ENCODE data around the gene LNX2.

Gene LNX2

DNA sequence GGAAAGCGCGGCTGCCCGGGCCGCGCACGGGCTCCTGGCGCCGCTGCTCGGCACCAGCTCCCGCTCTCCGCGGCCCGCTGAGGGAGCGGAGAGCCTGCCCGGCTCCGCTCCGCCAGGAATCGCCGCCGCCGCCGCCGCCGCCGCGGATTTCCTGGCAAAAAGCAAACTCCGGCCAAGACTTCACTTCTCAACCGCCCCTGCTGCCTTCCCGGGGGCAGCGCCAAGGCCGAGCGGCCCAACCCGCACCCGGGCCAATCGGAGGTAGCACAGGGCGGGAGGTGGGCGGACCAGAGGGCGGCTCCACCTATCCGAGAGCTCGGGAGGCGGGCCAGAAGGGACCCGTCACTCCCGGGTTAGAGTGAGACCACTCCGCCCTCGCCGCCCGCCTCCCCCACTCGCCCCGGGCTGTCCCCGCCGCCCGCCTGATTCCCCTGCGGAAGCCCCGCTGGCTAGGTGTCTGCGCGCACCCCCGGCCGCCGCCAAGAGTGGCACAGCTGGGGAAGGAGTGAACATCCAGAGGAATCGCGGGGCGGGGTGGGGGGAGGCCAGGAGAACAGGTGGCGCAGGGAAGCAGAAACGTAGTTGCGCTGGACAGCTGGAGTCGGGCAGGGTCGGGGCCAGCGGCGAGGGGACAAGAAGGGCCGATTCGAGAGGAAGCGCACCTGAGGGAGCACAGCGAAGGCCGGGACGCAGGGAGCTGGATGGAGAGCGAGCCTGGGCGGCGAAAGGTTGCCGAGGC, at the start of gene LNX2:
Gene LNX2 (minus strand): TSS at position 153 of the 739 bp plus-strand sequence. CDS start 38,826 bp downstream, outside the sequence.
- peaks cover 31% of the 10 kb centered on the region for H3K4me1 ChIP-seq (ENCODE audit: control insufficient read depth, insufficient read depth, low read length)
- peak within 1 kb of the TSS; percentile 98 for H3K4me3 ChIP-seq (ENCODE audit: low read depth, low read length)
- H3K27me3 ChIP-seq (ENCODE audit: control insufficient read depth, insufficient read depth, low read length), result no peaks in the 10 kb centered on the region
- no peaks in the 10 kb centered on the region for H3K9me3 ChIP-seq (ENCODE audit: control insufficient read depth, insufficient read depth, low read length)
- H3K27ac ChIP-seq (ENCODE audit: low read depth, low read length), result peak within 1 kb of the TSS; percentile 93
- peak within 1 kb of the TSS; percentile 90 for H3K9ac ChIP-seq (ENCODE audit: low read depth, low read length)
- peaks cover 20% of the 10 kb centered on the region for H3K36me3 ChIP-seq (ENCODE audit: control insufficient read depth, insufficient read depth, low read length)

DNA sequence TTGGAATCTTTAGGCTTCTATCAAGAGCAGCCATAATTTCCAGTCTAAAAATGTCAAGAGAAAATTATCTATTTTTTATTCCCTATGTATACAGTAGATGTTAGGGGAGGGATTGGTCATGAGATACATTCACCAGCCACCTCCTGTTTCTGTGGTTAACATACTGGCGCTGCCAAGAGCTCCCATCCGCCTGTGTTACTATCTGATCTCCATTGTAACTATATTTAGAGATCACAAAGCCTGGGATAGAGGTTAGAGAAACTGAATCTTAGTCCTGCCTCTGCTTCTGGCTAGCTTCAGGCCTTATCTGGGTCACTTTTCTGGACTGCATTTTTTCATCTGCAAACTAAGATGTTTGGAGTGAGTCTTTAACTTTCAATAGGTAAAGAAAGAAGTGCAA, 47.6 kb upstream of the LNX2 start:
- Histone ChIP-seq H3K36me3 (ENCODE audit: control insufficient read depth, insufficient read depth, low read length) (peaks cover 16% of the 10 kb centered on the region), H3K9me3 (ENCODE audit: control insufficient read depth, insufficient read depth, low read length) (no peaks in the 10 kb centered on the region), H3K4me3 (ENCODE audit: low read depth, low read length) (no peak overlapping the region), H3K27ac (ENCODE audit: low read depth, low read length) (no peak overlapping the region), H3K9ac (ENCODE audit: low read depth, low read length) (no peak overlapping the region), H3K27me3 (ENCODE audit: control insufficient read depth, insufficient read depth, low read length) (no peaks in the 10 kb centered on the region), H3K4me1 (ENCODE audit: control insufficient read depth, insufficient read depth, low read length) (no peaks in the 10 kb centered on the region)

DNA sequence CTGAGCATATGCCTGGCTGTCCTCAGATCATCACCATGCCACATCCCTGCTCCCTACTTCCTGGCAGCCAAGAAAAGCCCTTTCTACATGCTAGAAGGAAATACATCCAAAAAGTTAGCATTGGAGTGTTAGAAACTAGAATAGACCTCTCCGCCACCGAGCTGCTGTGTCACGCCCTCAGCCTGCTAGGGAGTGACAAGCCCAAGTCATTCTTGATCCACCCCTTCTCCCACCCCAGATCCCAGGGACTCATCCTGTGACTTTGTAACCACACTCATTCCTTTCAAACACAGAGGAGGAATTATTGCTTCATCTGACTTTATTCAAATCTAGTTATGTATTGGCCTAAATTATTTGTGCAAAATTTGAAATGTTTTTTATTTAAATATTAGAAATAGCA, 46.6 kb upstream of the LNX2 start:
- H3K4me1 ChIP-seq (ENCODE audit: control insufficient read depth, insufficient read depth, low read length), result no peaks in the 10 kb centered on the region
- no peak overlapping the region for H3K4me3 ChIP-seq (ENCODE audit: low read depth, low read length)
- no peaks in the 10 kb centered on the region for H3K27me3 ChIP-seq (ENCODE audit: control insufficient read depth, insufficient read depth, low read length)
- H3K36me3 ChIP-seq (ENCODE audit: control insufficient read depth, insufficient read depth, low read length), result peaks cover 16% of the 10 kb centered on the region
- H3K27ac ChIP-seq (ENCODE audit: low read depth, low read length), result no peak overlapping the region
- H3K9ac ChIP-seq (ENCODE audit: low read depth, low read length), result no peak overlapping the region
- no peaks in the 10 kb centered on the region for H3K9me3 ChIP-seq (ENCODE audit: control insufficient read depth, insufficient read depth, low read length)

DNA sequence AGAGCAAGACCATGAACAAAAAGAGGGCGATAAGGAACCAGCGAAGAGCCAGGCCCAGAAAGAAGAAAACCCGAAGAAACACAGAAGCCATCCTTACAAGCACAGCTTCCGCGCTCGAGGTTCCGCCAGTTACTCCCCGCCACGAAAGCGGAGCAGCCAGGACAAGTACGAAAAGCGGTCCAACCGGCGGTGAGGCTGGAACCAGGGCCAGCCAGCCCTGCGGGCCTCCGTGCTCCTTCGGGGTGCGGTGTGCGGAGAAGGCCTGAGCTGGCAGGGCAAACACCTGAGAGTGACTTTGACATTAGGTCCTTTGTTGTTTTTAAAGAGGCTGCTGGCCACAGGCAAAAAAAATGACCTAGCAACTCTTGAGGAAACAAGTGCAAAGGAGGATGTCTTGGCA, 45.4 kb upstream of the LNX2 start:
- H3K4me1 ChIP-seq (ENCODE audit: control insufficient read depth, insufficient read depth, low read length), result no peaks in the 10 kb centered on the region
- no peaks in the 10 kb centered on the region for H3K27me3 ChIP-seq (ENCODE audit: control insufficient read depth, insufficient read depth, low read length)
- no peaks in the 10 kb centered on the region for H3K9me3 ChIP-seq (ENCODE audit: control insufficient read depth, insufficient read depth, low read length)
- no peak overlapping the region for H3K4me3 ChIP-seq (ENCODE audit: low read depth, low read length)
- no peak overlapping the region for H3K27ac ChIP-seq (ENCODE audit: low read depth, low read length)
- no peak overlapping the region for H3K9ac ChIP-seq (ENCODE audit: low read depth, low read length)
- peaks cover 16% of the 10 kb centered on the region for H3K36me3 ChIP-seq (ENCODE audit: control insufficient read depth, insufficient read depth, low read length)

DNA sequence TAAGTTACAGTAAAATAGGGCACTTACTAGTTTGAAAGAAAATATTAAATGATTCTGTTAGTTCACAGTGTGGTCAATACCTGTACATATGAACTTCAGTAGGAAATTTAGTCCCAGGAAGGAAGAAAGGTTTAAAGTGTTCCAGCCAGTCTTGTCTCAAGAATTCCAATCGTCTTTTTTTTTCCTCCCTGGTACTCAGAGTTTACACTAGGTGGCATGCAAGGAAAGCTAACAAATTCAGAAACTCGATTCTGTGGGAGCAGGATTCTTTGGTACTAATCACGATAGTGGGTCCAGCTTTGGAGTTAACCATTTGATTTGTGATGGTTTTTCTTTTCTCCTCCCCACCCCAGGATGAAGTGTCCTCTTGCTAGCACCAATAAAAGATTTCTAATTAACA, 45.0 kb upstream of the LNX2 start:
- Histone ChIP-seq H3K9ac (ENCODE audit: low read depth, low read length) (no peak overlapping the region), H3K27ac (ENCODE audit: low read depth, low read length) (no peak overlapping the region), H3K4me3 (ENCODE audit: low read depth, low read length) (no peak overlapping the region), H3K9me3 (ENCODE audit: control insufficient read depth, insufficient read depth, low read length) (no peaks in the 10 kb centered on the region), H3K27me3 (ENCODE audit: control insufficient read depth, insufficient read depth, low read length) (no peaks in the 10 kb centered on the region), H3K36me3 (ENCODE audit: control insufficient read depth, insufficient read depth, low read length) (peaks cover 16% of the 10 kb centered on the region), H3K4me1 (ENCODE audit: control insufficient read depth, insufficient read depth, low read length) (no peaks in the 10 kb centered on the region)

DNA sequence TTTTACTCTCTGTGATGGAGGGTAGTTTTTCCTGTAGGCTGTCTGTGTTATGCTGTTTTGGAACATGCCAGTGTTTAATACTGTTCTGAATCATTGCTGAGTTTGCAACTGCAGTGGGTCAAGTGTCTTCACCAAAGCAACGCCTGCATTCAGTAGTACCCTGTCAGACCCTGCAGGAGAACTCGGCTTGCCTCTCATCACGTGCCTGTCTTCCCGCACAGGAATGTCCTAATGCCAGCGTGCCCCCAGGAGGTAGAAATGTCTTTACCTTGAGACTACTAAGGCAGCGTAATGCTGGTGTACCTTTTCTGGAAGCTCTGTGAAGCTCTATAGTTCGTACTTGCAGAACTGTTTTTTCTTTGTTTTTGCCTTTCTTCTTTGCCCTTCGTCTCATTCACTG, 43.6 kb upstream of the LNX2 start:
- Histone ChIP-seq H3K4me1 (ENCODE audit: control insufficient read depth, insufficient read depth, low read length) (no peaks in the 10 kb centered on the region), H3K9ac (ENCODE audit: low read depth, low read length) (no peak overlapping the region), H3K27ac (ENCODE audit: low read depth, low read length) (no peak overlapping the region), H3K4me3 (ENCODE audit: low read depth, low read length) (no peak overlapping the region), H3K36me3 (ENCODE audit: control insufficient read depth, insufficient read depth, low read length) (peaks cover 16% of the 10 kb centered on the region), H3K27me3 (ENCODE audit: control insufficient read depth, insufficient read depth, low read length) (no peaks in the 10 kb centered on the region), H3K9me3 (ENCODE audit: control insufficient read depth, insufficient read depth, low read length) (no peaks in the 10 kb centered on the region)

DNA sequence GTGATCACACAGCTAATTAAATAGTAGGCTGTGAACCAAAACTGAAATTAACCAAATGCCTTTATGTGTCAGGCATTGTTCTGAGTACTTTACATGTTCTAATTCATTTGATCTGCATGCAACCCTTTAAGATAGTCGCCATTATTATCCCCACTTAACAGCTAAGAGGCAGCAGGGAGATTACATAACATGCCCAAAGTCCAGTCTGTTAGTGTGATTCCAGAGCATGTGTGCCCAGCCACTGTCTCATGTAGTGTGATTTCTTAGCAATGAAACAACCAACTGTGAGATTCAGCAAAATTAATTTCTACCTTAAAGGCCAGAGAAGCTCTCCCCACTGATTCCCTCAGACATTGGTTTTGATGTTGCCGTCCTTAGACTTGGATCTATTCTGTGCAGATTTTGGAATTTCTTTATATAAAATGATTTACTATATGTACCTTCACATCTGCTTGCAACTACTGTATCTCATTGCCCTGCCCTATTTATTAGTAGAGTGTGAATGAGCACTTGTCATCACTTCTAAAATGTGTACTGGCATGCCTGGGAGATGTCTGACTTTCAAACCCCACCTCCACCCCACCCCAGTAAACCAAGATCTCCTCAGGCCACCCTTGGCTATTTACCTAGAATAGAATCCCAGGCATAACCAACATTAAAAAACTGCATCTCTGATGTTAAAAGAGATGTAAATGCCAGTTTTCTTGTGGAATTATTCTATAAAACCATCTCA, 42.6 kb upstream of the LNX2 start:
- Histone ChIP-seq H3K36me3 (ENCODE audit: control insufficient read depth, insufficient read depth, low read length) (peaks cover 16% of the 10 kb centered on the region), H3K4me1 (ENCODE audit: control insufficient read depth, insufficient read depth, low read length) (no peaks in the 10 kb centered on the region)

DNA sequence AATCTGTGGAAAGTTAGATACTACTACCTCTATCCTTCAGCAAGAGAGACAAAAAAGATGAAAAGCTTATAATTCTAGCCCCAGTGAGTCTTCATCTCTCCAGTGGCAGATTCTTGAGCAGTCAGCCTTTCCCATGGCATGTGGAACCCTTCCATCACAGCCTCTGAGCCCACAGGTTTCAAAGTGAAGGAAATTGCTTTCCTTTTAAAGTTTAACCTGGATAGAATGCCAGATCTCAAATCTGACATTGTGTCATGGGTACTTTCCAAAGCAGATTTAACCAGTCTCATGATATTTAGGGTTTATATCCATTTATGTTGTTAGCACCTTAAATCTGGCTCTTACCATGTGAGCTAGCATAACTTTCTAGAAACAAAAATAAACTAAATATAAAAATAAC, 40.7 kb upstream of the LNX2 start:
- Histone ChIP-seq H3K9me3 (ENCODE audit: control insufficient read depth, insufficient read depth, low read length) (no peaks in the 10 kb centered on the region), H3K36me3 (ENCODE audit: control insufficient read depth, insufficient read depth, low read length) (peaks cover 5% of the 10 kb centered on the region), H3K9ac (ENCODE audit: low read depth, low read length) (no peak overlapping the region)

More for the DNA sequence above, 42.6 kb upstream of the LNX2 start:
- no peaks in the 10 kb centered on the region for H3K27me3 ChIP-seq (ENCODE audit: control insufficient read depth, insufficient read depth, low read length)
- no peak overlapping the region for H3K9ac ChIP-seq (ENCODE audit: low read depth, low read length)
- no peak overlapping the region for H3K4me3 ChIP-seq (ENCODE audit: low read depth, low read length)
- H3K9me3 ChIP-seq (ENCODE audit: control insufficient read depth, insufficient read depth, low read length), result no peaks in the 10 kb centered on the region
- no peak overlapping the region for H3K27ac ChIP-seq (ENCODE audit: low read depth, low read length)

DNA sequence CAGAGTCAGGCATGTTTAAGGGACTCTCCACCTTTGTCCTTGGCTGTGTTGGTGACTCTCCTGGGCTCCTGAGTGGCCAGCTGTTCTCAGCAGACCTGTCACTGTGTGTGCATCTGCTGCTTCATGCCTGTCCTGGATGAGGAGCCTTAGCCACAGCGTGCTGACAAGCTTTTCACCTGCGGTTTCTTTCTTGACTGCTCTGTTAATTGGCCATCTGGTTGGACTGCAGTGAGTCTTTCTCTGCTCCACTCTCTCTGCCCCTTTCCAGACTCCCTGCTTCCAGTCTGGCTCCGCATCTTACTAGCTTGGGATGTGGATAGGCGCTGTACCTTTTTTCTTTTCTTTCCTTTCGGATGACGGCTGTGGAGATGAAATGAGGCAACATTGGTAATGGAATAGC, 40.2 kb upstream of the LNX2 start:
- Histone ChIP-seq H3K4me1 (ENCODE audit: control insufficient read depth, insufficient read depth, low read length) (no peaks in the 10 kb centered on the region), H3K4me3 (ENCODE audit: low read depth, low read length) (no peak overlapping the region), H3K36me3 (ENCODE audit: control insufficient read depth, insufficient read depth, low read length) (no peaks in the 10 kb centered on the region), H3K9me3 (ENCODE audit: control insufficient read depth, insufficient read depth, low read length) (no peaks in the 10 kb centered on the region), H3K9ac (ENCODE audit: low read depth, low read length) (no peak overlapping the region), H3K27me3 (ENCODE audit: control insufficient read depth, insufficient read depth, low read length) (no peaks in the 10 kb centered on the region), H3K27ac (ENCODE audit: low read depth, low read length) (no peak overlapping the region)

More for the DNA sequence above, 40.7 kb upstream of the LNX2 start:
- Histone ChIP-seq H3K4me1 (ENCODE audit: control insufficient read depth, insufficient read depth, low read length) (no peaks in the 10 kb centered on the region), H3K4me3 (ENCODE audit: low read depth, low read length) (no peak overlapping the region), H3K27me3 (ENCODE audit: control insufficient read depth, insufficient read depth, low read length) (no peaks in the 10 kb centered on the region), H3K27ac (ENCODE audit: low read depth, low read length) (no peak overlapping the region)

DNA sequence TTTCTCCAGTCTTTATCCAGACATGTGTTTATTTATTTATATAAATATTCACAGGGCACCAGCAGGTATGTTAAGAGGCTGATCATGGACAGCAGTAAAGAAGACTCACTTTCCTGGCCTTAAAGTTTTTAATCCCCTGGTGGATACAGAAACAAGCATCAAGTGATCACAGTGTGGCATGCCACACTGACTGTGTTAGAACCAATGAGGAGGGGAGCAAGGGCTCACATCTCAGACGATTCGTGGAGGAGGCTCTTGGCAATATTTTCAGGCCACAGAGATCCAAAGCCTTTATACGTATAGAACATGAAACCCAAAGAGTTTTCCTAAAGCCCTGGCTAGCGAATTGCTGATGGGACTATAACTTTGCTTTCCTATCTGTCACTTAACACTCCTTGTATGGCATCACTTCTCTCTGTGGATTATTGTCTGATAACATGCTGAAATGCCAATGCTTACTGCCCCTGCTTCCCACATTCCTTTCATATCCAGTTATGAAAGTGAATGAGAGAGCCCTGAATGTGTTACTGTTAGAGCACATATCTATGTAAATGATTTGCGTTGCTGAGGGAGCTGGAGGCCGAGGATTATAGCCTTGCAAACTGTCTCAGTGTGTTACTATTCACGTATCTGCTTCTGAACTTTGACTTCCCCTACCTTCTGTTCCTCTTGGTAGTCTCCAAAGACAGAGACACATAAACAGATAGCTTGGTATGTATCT, 39.0 kb upstream of the LNX2 start:
- Histone ChIP-seq H3K27ac (ENCODE audit: low read depth, low read length) (no peak overlapping the region), H3K36me3 (ENCODE audit: control insufficient read depth, insufficient read depth, low read length) (no peaks in the 10 kb centered on the region), H3K9me3 (ENCODE audit: control insufficient read depth, insufficient read depth, low read length) (no peaks in the 10 kb centered on the region), H3K4me1 (ENCODE audit: control insufficient read depth, insufficient read depth, low read length) (no peaks in the 10 kb centered on the region), H3K9ac (ENCODE audit: low read depth, low read length) (no peak overlapping the region), H3K4me3 (ENCODE audit: low read depth, low read length) (no peak overlapping the region), H3K27me3 (ENCODE audit: control insufficient read depth, insufficient read depth, low read length) (no peaks in the 10 kb centered on the region)

DNA sequence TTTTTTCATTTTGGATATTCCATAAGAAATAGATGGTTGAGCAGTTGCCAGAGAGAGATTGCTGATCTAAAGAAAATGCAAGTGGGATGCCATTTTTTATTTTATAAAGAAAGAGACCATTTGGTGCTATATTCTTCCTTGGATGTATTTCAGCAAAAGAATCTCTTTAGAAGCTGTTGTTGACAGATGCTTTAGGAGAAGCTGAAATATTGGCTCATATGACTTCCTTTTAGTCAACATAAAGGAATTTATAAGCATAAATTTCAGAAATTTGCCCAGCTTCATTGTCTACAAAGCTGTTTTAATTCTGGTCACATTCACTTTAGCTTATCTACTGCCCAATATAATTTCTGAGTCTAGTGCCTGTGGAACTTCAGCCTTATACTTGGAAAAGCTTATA, 38.2 kb upstream of the LNX2 start:
- Histone ChIP-seq H3K27ac (ENCODE audit: low read depth, low read length) (no peak overlapping the region), H3K9me3 (ENCODE audit: control insufficient read depth, insufficient read depth, low read length) (no peaks in the 10 kb centered on the region), H3K4me3 (ENCODE audit: low read depth, low read length) (no peak overlapping the region), H3K36me3 (ENCODE audit: control insufficient read depth, insufficient read depth, low read length) (no peaks in the 10 kb centered on the region), H3K9ac (ENCODE audit: low read depth, low read length) (no peak overlapping the region), H3K4me1 (ENCODE audit: control insufficient read depth, insufficient read depth, low read length) (no peaks in the 10 kb centered on the region), H3K27me3 (ENCODE audit: control insufficient read depth, insufficient read depth, low read length) (no peaks in the 10 kb centered on the region)

Measured in HUES48 (cell line).